ENCODE data around the gene C6orf52.
A peak's percentile ranks its signal among the peaks of the same experiment; 100 is the strongest.

Gene C6orf52

GRCh38 chr6:10725044-10725443 is 30.6 kb upstream of the C6orf52 start (continued):
- TF ChIP-seq ZNF530 (tag by site-specific recombination; IDR thresholded peaks at IDR 0.05; ENCODE audit: low read depth) (no peak), ZBTB20 (tag by site-specific recombination; IDR thresholded peaks at IDR 0.05) (no peak), ZBTB17 (tag by site-specific recombination; IDR thresholded peaks at IDR 0.05) (no peak), ZNF776 (tag by site-specific recombination; IDR thresholded peaks at IDR 0.05; ENCODE audit: borderline replicate concordance) (no peak), ZNF354C (tag by site-specific recombination; IDR thresholded peaks at IDR 0.05; ENCODE audit: borderline replicate concordance, low read depth) (no peak), ZNF544 (tag by site-specific recombination; IDR thresholded peaks at IDR 0.05) (no peak), TRIM28 (IDR thresholded peaks at IDR 0.05; ENCODE audit: borderline replicate concordance, low read length) (no peak), ZNF585B (tag by site-specific recombination; IDR thresholded peaks at IDR 0.05) (no peak), ZNF274 (IDR thresholded peaks at IDR 0.05; ENCODE audit: low read length) (no peak), ZNF274 (tag by site-specific recombination; IDR thresholded peaks at IDR 0.05; ENCODE audit: borderline replicate concordance) (no peak), ZNF398 (tag by site-specific recombination; IDR thresholded peaks at IDR 0.05) (no peak)

- ChIA-PET POLR2A (interaction anchor here (1.0 to 7.8 kb wide), 6 partner anchors 10 to 309 kb away, joined by 3 to 82 read pairs (median 27); partner anchors contain the start of genes C6orf52, GCNT2, PAK1IP1 and TMEM14B), CTCF (interaction anchor here (0.8 to 1.5 kb wide), 5 partner anchors 14 to 242 kb away, joined by 3 to 5 read pairs (median 3); no protein-coding TSS in a partner anchor)
- H3K4me1 ChIP-seq (ENCODE audit: control insufficient read depth, insufficient read depth, low read length), result no peaks in the 10 kb centered on the region
- no peak for TF ChIP-seq SP7 (tag by site-specific recombination; IDR thresholded peaks at IDR 0.05)
- no peak for TF ChIP-seq ZFP69B (tag by site-specific recombination; IDR thresholded peaks at IDR 0.05)
- no peak for TF ChIP-seq ZNF391 (tag by site-specific recombination; IDR thresholded peaks at IDR 0.05; ENCODE audit: borderline replicate concordance, low read depth)
- no peak for TF ChIP-seq ZNF423 (tag by site-specific recombination; IDR thresholded peaks at IDR 0.05)
- no peak for TF ChIP-seq ZNF701 (tag by site-specific recombination; IDR thresholded peaks at IDR 0.05)
- no peak for TF ChIP-seq ZNF132 (tag by site-specific recombination; IDR thresholded peaks at IDR 0.05; ENCODE audit: borderline replicate concordance)
- no peak for TF ChIP-seq ZNF223 (tag by site-specific recombination; IDR thresholded peaks at IDR 0.05)
- TF ChIP-seq ZNF362 (tag by site-specific recombination; IDR thresholded peaks at IDR 0.05), result 0 out of 2 replicates have a peak, but pooled peaks have one; percentile 25
- H3K4me3 ChIP-seq (ENCODE audit: low read depth, low read length), result peak overlapping the region; percentile 64
- H3K9me3 ChIP-seq (ENCODE audit: control insufficient read depth, insufficient read depth, low read depth, low read length), result no peaks in the 10 kb centered on the region
- peaks cover 0 to 29% of the 10 kb centered on the region in 2 experiments for H3K36me3 ChIP-seq (ENCODE audit: control insufficient read depth in 2 of 2, insufficient read depth in 1 of 2, low read length in 2 of 2)
- peak overlapping the region; percentile 82 for H3K27ac ChIP-seq (ENCODE audit: extremely low read depth, low read depth, low read length)
These were observed 29.1 kb upstream of the C6orf52 start for GRCh38 chr6:10723567-10723881.

- H3K9me3 ChIP-seq (ENCODE audit: control insufficient read depth, insufficient read depth, low read depth, low read length), result no peaks in the 10 kb centered on the region
- peak within 1 kb of the TSS; percentile 82 for H3K27ac ChIP-seq (ENCODE audit: extremely low read depth, low read depth, low read length)
- no peaks in the 10 kb centered on the region for H3K4me1 ChIP-seq (ENCODE audit: control insufficient read depth, insufficient read depth, low read length)
- CTCF ChIA-PET, result interaction anchor here (0.6 to 1.5 kb wide), 8 partner anchors 12 to 1510 kb away, joined by 3 to 5 read pairs (median 4); no protein-coding TSS in a partner anchor
- POLR2A ChIA-PET, result interaction anchor here (0.5 to 7.8 kb wide), 18 partner anchors 11 to 242 kb away, joined by 3 to 82 read pairs (median 4); partner anchors contain the start of genes C6orf52, GCNT2, PAK1IP1 and SYCP2L
- H3K4me3 ChIP-seq (ENCODE audit: low read depth, low read length), result peak within 1 kb of the TSS; percentile 64
- peaks cover 0 to 24% of the 10 kb centered on the region in 2 experiments; a peak in 2 of 3 replicates for H3K36me3 ChIP-seq (ENCODE audit: control insufficient read depth in 2 of 2, insufficient read depth in 1 of 2, low read length in 2 of 2)
- no peak for TF ChIP-seq ZFHX2 (tag by site-specific recombination; conservative IDR thresholded peaks at IDR 0.05)
- TF ChIP-seq ZNF112 (tag by site-specific recombination; IDR thresholded peaks at IDR 0.05), result no peak
- TF ChIP-seq PATZ1 (tag by site-specific recombination; IDR thresholded peaks at IDR 0.05), result peak; percentile 94
- TF ChIP-seq SP2 (tag by site-specific recombination; IDR thresholded peaks at IDR 0.05), result peak; percentile 98
- TF ChIP-seq ZNF394 (tag by site-specific recombination; IDR thresholded peaks at IDR 0.05; ENCODE audit: borderline replicate concordance), result no peak; the same call in 1 of the 2 replicates
- TF ChIP-seq ZNF560 (tag by site-specific recombination; IDR thresholded peaks at IDR 0.05; ENCODE audit: borderline replicate concordance), result no peak
- TF ChIP-seq GLIS2 (tag by site-specific recombination; IDR thresholded peaks at IDR 0.05), result peak; percentile 75
- TF ChIP-seq ZSCAN23 (tag by site-specific recombination; IDR thresholded peaks at IDR 0.05), result no peak
- TF ChIP-seq MYNN (tag by site-specific recombination; IDR thresholded peaks at IDR 0.05; ENCODE audit: borderline replicate concordance), result no peak
- no peak; the same call in 1 of the 2 replicates for TF ChIP-seq KLF7 (tag by site-specific recombination; IDR thresholded peaks at IDR 0.05; ENCODE audit: borderline replicate concordance)
These were observed 28.6 kb upstream of the C6orf52 start, which contains the start of gene TMEM14C for GRCh38 chr6:10722820-10723566. Gene TMEM14C, plus strand, starts transcription at chr6:10723070. Its CDS starts 1,544 bp downstream, at chr6:10724614.
